ENCODE data around the gene TXK.

DNA sequence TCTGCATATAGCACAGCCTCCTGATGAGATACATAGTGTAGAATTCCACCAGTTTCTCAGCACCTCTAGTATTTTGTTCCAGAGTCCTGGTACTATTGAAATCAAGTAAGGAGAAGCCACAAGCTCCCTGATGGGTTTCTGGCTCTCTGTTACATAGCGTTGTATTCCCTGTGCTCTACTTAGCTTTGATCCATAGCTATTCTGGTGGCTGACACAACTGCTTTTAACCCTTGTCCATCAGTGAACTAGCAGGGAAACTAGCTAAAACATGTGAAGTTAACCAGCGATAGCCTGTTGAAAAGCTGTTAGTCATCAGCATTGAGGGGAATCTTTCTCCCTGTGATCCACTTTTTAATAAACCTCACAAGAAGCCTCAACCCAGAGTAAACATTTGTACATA is 90.5 kb downstream of the TXK start:
- TF ChIP-seq, protein P1, sequence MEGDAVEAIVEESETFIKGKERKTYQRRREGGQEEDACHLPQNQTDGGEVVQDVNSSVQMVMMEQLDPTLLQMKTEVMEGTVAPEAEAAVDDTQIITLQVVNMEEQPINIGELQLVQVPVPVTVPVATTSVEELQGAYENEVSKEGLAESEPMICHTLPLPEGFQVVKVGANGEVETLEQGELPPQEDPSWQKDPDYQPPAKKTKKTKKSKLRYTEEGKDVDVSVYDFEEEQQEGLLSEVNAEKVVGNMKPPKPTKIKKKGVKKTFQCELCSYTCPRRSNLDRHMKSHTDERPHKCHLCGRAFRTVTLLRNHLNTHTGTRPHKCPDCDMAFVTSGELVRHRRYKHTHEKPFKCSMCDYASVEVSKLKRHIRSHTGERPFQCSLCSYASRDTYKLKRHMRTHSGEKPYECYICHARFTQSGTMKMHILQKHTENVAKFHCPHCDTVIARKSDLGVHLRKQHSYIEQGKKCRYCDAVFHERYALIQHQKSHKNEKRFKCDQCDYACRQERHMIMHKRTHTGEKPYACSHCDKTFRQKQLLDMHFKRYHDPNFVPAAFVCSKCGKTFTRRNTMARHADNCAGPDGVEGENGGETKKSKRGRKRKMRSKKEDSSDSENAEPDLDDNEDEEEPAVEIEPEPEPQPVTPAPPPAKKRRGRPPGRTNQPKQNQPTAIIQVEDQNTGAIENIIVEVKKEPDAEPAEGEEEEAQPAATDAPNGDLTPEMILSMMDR (IDR thresholded peaks at IDR 0.05; ENCODE audit: insufficient read depth, low read length, poor library complexity, severe bottlenecking) = no peak
- no peak for TF ChIP-seq EZH2phosphoT487 (conservative IDR thresholded peaks at IDR 0.05; ENCODE audit: low read length)
